NCI-H1694 (cell line): Measurements from ENCODE around the gene IL27RA.
"Not testable (repeated sequence)": the region's sequence is repeated elsewhere in the genome, so short reads cannot be mapped to it uniquely, and the experiment has no call there.

ENCODE experiments used
- DNase-seq: peaks from one replicate; lab custom pipeline; 2025; lab: John Stamatoyannopoulos, UW

The IL27RA gene

DNA sequence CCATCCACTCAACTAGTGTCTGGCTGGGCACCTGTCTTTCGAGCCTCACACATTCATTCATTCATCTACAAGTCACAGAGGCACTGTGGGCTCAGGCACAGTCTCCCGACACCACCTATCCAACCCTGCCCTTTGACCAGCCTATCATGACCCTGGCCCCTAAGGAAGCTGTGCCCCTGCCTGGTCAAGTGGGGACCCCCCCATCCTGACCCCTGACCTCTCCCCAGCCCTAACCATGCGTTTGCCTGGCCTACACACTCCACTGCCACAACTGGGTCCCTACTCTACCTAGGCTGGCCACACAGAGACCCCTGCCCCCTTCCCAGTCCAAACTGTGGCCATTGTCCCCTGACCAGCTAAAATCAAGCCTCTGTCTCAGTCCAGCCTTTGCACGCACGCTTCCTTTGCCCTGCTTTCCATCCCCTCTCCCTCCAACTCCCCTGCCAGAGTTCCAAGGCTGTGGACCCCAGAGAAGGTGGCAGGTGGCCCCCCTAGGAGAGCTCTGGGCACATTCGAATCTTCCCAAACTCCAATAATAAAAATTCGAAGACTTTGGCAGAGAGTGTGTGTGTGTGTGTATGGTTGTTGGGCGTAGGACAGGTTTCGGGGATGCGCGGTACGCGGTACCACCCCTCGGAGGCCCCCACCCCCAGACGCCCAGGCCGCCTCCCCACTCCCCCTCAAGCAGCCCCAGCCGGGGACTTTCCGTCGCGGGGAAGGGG lies 404 bp upstream of the IL27RA start:
- no peak for DNase-seq

DNA sequence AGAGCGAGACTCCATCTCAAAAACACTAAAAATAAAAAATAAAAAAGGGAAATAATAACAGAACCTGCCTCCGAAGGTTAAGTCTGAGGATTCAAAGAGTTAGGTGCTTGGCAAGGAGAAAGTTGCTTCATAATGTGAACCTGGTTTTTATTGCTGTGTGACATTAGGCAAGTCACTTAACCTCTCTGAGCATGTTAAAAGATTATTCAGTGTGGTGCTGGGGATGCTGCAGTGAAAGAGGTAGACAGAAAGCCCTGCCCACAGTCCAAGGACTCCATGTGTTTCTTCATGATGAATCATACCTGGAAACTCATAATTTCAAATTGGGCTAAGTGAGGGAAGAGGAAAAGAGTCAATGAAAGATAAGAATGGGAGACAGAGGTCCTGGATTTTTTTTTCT lies 2.4 kb downstream of the IL27RA start:
- DNase-seq: no peak

- DNase-seq: not testable (repeated sequence)
These were observed 3.6 kb downstream of the IL27RA start for GRCh38 chr19:14035159-14035558.

GRCh38 chr19:14035706-14036105 lies 4.1 kb downstream of the IL27RA start:
- no peak for DNase-seq

GRCh38 chr19:14039181-14039580 lies 7.6 kb downstream of the IL27RA start:
- DNase-seq: no peak

DNA sequence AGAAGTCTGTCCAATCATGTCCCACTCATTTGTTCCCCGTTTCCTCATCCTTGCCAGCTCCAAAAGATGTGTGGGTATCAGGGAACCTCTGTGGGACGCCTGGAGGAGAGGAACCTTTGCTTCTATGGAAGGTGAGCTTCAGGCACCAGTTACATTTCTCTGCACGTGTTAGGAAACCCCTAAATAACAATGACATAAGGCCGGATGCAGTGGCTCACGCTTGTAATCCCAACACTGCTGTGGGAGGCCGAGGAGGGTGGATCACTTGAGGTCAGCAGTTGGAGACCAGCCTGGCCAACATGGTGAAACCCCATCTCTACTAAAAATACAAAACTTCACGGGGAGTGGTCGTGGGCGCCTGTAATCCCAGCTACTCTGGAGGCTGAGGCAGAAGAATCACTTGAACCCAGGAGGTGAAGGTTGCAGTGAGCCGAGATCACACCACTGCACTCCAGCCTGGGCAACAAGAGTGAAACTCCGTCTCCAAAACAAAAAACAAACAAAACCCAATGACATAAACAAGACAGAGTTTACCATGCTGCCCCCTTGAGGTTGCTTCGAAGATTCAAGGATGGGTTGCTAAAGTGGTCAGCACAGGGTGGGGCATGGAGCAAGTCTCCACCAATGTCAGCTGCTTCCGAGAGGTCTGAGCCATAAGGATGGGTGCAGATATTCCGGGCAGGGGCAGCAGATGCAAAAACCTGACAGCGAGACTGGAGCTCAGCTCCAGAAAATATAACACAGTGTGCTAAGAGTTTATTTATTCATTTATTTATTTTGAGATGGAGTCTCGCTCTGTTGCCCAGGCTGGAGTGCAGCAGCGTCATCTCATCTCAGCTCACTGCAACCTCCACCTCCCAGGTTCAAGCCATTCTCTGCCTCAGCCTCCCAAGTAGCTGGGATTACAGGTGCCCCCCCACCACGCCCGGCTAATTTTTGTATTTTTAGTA lies 11.4 kb downstream of the IL27RA start:
- DNase-seq: peak; percentile 43

DNA sequence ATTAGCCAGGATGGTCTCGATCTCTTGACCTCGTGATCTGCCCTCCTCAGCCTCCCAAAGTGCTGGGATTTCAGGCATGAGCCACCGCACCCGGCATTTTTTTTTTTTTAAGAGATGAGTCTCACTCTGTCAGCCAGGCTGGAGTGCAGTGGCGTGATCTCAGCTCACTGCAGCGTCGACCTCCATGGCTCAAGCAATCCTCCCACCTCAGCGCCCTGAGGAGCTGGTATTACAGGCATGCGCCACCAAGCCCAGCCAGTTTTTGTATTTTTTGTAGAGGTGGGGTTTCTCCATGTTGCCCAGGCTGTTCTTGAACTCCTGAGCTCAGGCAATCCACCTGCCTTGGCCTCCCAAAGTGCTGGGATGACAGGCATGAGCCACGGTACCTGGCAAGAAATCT lies 16.3 kb downstream of the IL27RA start:
- DNase-seq: not testable (repeated sequence)

DNA sequence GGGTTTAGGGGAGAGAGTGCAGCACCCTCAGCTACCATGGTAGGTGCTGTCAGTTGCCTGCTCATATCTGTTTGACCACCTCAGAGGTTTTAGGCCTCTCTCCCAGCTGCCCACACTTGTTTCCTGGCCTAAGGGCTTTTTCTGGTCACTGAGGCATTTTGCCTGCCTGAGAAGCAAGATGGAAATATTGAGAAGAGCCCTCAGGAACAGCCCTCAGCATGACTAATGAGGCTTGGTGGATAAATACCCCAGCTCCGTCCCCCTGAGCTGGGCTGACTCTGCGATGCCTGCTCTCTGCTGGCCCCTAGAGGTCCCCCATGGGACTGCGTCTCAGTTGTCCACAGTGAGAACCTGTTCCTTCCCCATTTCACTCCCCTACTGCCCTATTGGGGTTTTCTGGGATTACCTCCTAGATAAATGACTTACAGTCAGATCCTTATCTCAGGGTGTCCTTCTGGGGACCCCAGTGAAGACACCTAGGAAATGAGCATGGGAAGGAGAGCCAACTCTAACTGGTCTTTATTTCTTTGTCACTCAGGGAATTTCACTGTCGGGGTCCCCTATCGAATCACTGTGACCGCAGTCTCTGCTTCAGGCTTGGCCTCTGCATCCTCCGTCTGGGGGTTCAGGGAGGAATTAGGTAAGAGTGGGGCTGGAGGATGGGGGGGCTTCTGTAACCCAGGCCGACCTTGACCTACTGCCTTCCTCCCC lies 17.0 kb downstream of the IL27RA start:
- DNase-seq: peak; percentile 20

- DNase-seq: no peak
These were observed 18.9 kb downstream of the IL27RA start for GRCh38 chr19:14050512-14050911.

- DNase-seq: not testable (repeated sequence)
These were observed 19.4 kb downstream of the IL27RA start for GRCh38 chr19:14050961-14051360.

DNA sequence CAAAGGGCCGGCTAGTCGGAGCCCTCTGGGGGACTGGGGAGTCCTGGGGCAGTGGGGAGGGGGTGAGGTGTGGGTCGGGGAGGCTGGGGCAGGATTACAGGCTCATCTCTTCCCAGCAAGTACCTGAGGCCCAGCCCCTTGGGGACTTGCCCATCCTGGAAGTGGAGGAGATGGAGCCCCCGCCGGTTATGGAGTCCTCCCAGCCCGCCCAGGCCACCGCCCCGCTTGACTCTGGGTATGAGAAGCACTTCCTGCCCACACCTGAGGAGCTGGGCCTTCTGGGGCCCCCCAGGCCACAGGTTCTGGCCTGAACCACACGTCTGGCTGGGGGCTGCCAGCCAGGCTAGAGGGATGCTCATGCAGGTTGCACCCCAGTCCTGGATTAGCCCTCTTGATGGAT lies 20.4 kb downstream of the IL27RA start:
- DNase-seq: no peak

DNA sequence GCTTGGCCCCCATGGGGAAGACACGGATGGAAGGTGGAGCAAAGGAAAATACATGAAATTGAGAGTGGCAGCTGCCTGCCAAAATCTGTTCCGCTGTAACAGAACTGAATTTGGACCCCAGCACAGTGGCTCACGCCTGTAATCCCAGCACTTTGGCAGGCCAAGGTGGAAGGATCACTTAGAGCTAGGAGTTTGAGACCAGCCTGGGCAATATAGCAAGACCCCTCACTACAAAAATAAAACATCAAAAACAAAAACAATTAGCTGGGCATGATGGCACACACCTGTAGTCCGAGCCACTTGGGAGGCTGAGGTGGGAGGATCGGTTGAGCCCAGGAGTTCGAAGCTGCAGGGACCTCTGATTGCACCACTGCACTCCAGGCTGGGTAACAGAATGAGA lies 20.9 kb downstream of the IL27RA start:
- no peak for DNase-seq

DNA sequence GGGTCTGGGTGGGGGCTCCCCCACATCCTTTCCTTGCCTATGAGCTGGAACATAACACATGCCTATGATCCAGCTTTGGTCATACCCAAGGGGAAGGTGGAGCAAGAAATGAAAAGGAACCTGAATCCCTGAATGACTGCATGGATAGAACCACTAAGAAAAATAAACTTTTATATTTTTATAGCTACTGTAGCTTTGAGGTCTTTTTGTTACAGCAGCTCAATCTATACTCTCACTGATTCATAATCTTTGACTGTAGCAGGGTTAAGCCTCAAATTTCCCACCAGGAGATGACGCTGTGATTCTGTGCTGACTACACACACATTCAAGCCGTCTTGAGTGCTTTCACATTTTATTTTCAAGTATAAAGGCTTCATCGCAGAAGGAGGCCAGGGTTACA lies 21.5 kb downstream of the IL27RA start:
- no peak for DNase-seq

- no peak for DNase-seq
These were observed 21.9 kb downstream of the IL27RA start for GRCh38 chr19:14053500-14053899.

DNA sequence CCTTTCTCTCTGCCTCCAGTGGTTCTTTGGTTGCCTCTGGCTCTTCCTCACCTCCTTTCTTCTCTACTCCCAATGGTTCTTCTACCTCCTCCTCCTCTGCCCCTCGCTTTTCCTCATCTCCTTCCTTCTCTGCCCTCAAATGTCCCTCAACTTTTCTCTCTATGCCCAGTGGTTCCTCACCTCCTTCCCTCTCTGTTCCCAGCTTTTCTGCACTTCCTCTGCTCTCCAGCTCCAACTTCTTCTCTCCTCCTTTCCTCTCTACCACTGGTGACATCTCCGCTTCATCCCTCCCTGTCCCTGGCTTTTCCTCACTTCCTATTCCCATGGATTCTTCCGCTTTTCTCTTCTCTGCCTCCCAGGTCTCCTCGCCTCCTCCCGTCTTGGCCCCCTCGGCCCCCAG lies 22.5 kb downstream of the IL27RA start:
- DNase-seq: no peak

DNA sequence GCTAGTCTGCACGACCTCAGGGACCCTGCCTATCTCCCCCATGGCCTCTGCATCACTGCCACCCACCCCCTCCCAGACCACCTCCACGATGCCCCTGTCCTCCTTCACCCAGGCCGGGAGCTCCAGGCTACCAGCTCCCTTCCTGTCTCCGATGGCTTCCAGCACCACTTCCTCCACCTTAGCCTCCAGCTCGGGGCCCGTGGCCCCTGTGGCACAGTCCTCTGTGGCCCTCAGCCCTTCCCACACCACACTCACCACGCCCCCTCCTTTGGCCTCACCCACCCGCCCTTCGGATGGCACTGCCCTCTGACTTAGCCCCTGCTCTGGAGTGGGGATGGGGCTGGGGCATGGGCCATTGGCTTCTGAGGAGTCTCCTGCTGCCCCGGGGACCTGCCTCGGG lies 23.2 kb downstream of the IL27RA start:
- DNase-seq: no peak

- no peak for DNase-seq
These were observed 23.8 kb downstream of the IL27RA start for GRCh38 chr19:14055396-14055795.

DNA sequence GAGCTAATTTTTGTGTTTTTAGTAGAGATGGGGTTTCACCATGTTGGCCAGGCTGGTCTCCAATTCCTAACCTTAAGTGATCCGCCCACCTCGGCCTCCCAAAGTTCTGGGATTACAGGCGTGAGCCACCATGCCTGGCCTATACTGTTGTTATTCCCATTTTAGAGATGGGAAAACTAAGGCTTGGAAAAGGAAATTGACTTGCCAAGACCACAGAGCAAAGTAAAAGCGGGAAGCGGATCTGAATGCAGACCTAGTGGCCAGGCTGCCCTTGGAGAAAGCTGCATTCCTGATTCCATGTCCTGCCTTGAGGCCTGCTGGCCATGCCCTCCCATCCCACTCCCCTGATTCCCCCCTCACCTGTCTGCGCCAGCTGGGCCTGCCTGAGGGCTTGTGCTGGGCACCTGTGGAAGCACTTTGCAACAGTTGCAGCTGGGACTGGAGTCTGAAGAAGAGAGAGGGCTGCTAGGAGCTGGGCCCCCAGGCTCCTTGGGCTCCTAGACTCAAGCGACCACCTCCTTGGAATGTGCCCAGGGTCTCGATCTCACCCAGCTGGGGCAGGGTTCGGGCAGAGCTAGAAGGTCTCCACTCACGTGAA lies 24.6 kb downstream of the IL27RA start:
- DNase-seq: no peak

DNA sequence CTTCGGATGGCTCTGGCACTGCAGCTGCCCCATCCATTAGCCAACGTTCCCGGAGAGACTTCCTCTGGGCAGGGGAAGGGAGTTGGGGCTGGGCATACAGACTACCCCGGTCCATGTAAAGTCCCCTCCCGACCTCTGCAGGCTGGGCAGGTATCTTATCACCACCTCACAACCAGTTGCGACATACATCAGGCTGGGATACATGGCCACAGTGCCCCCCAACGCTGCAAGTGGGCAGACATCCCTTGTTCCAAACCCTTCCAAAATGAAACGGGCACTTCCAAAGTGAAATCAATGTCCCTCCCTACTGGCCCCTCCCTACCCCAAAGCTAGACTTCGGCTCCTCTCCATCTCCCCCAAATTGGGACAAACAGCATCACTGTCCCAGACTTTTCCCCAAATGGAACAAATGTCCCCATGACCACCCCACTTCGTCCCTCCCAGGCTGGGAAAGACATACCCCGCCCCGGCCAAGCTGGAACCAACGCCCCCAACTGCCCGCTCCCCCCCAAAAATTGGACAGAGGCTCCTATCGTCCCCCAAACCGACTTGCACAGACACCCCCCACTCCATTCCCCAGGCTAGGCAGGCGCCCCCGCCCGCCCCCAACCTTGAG lies 25.3 kb downstream of the IL27RA start:
- DNase-seq: no peak

GRCh38 chr19:14058182-14059092 lies 26.9 kb downstream of the IL27RA start:
- DNase-seq: no peak

DNA sequence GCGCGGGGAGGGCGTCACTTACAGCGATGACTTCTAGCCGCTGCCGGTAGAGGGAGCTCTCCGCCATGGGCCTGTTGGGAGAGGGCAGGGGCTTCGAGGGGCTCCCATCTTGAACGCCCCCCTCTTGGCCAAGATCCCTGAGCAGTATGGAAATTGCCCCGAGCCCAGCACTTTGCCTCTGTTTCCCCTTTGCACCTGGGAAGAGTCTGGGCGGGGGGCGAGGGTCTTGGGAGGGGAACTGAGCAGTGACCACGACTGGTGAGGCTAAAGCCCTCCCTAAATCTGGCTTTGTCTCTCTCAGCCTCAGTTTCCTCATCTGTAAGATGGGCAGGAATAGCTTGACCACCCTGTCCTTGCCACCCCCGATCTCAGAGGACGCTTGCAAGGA lies 27.5 kb downstream of the IL27RA start:
- DNase-seq: no peak
